Esophagus squamous epithelium (tissue), 5 donors: ENCODE results near the gene C1QL2. TPM values are rescaled to one million over a fixed set of nuclear protein-coding genes. Genes with fewer than 3 reads are reported as not detected.
A peak's percentile ranks its signal among the peaks of the same experiment; 100 is the strongest.

Source experiments
- DNase-seq: peaks from one replicate; lab custom pipeline; 2025; lab: John Stamatoyannopoulos, UW
- H3K27ac ChIP-seq, 4 donors: fragments of 200-600 bp; sonication (generic); one replicate each; pipeline ENCODE4 v1.5.1; 2016 to 2019; ENCODE audit warnings: mild to moderate bottlenecking in 1 of 4
- H3K27me3 ChIP-seq, 4 donors: fragments of 200-600 bp; sonication (generic); 1 replicate in 3 of 4; 2 replicates in 1 of 4; pipeline versions ENCODE4 v1.5.1 to v1.6.0; 2017 to 2021; ENCODE audit warnings: antibody characterized with exemption in 1 of 4
- H3K36me3 ChIP-seq, 3 donors: fragments of 200-600 bp; sonication (generic); one replicate each; pipeline ENCODE4 v1.5.1; 2016 to 2019
- H3K4me1 ChIP-seq, 3 donors: fragments of 200-600 bp; sonication (generic); one replicate each; pipeline ENCODE4 v1.5.1; 2017 to 2019
- H3K4me3 ChIP-seq, 4 donors: fragments of 200-600 bp; sonication (generic); 1 replicate in 3 of 4; 2 replicates in 1 of 4; pipeline ENCODE4 v1.5.1; 2016 to 2019; ENCODE audit warnings: mild to moderate bottlenecking in 2 of 4, moderate library complexity in 1 of 4
- H3K9me3 ChIP-seq, 3 donors: fragments of 200-600 bp; sonication (generic); one replicate each; pipeline ENCODE4 v1.5.1; 2016 to 2019
- CTCF ChIP-seq, 6 experiments: fragments of 450-650 bp in 4 of 6; fragments of 200-600 bp in 2 of 6; sonication (generic) in 2 of 6; IDR thresholded peaks; one replicate each; pipeline ENCODE4 v1.5.1; 2016 to 2019; ENCODE audit warnings: antibody characterized with exemption in 6 of 6, mild to moderate bottlenecking in 4 of 6, moderate library complexity in 4 of 6
- POLR2A ChIP-seq, 4 donors: fragments of 450-650 bp; IDR thresholded peaks; one replicate each; pipeline ENCODE4 v1.6.1; 2017; ENCODE audit warnings: antibody characterized with exemption in 4 of 4, mild to moderate bottlenecking in 4 of 4, moderate library complexity in 3 of 4
- WGBS, 2 donors: methylation state at CpG; one replicate each; pipeline ENCODE4 v1.1.5; 2018; 5-methylcytosine and 5-hydroxymethylcytosine counted together
- intact Hi-C: fragments of 100-400 bp; cut with DNase I; formaldehyde crosslinking; loops from one replicate; pipeline ENCODE4 v1.15.0; 2022
- total RNA-seq, 4 donors: library from RNA; depleted of rRNA; stranded (reverse); fragments of >200 nt; gene quantifications; one replicate each; pipeline ENCODE4 v1.1.0, GENCODE V29; 2016
- donor health status: DM: yes; HTN: yes; CAD: no.

C1QL2 gene
- total RNA-seq, 4 donors from 2014 or later: not detected

- Histone ChIP-seq H3K4me1 (no peaks in the 10 kb centered on the region), H3K4me3 (no peak overlapping the region), H3K36me3 (no peaks in the 10 kb centered on the region), H3K9me3 (no peaks in the 10 kb centered on the region), H3K27me3 (no peaks in the 10 kb centered on the region), H3K27ac (no peak overlapping the region)
- WGBS, 2 donors: 46 to 83% methylated on average over 4 to 8 of the region's 10 CpGs
- TF ChIP-seq CTCF (IDR thresholded peaks at IDR 0.05): no peak
- no peak for TF ChIP-seq POLR2A (IDR thresholded peaks at IDR 0.05)
- intact Hi-C loops: no loop called here
- no peak for DNase-seq
These were observed 17.0 kb upstream of the C1QL2 start for GRCh38 chr2:119175517-119175916.

GRCh38 chr2:119174993-119175347, 16.4 kb upstream of the C1QL2 start:
- TF ChIP-seq CTCF (IDR thresholded peaks at IDR 0.05) (no peak), POLR2A (IDR thresholded peaks at IDR 0.05) (no peak)
- H3K27me3 ChIP-seq: no peaks in the 10 kb centered on the region
- H3K4me1 ChIP-seq: no peaks in the 10 kb centered on the region
- WGBS, 2 donors: 64 to 77% methylated on average over 3 to 5 of the region's 6 CpGs
- no peak overlapping the region for H3K4me3 ChIP-seq
- no peak for DNase-seq
- H3K27ac ChIP-seq: no peak overlapping the region
- H3K9me3 ChIP-seq: no peaks in the 10 kb centered on the region
- H3K36me3 ChIP-seq: no peaks in the 10 kb centered on the region
- intact Hi-C loops: loop anchor here (5.0 kb wide), 1 partner anchor 293 kb away; no protein-coding TSS in a partner anchor

- no peaks in the 10 kb centered on the region for H3K36me3 ChIP-seq
- intact Hi-C loops: loop anchor here (5.0 kb wide), 1 partner anchor 292 kb away; no protein-coding TSS in a partner anchor
- no peak overlapping the region for H3K4me3 ChIP-seq
- no peaks in the 10 kb centered on the region for H3K4me1 ChIP-seq
- peak; percentile 34 to 69 (median 58) for TF ChIP-seq CTCF (IDR thresholded peaks at IDR 0.05)
- TF ChIP-seq POLR2A (IDR thresholded peaks at IDR 0.05): no peak
- DNase-seq: no peak
- H3K9me3 ChIP-seq: no peaks in the 10 kb centered on the region
- 62 to 76% methylated on average over 16 to 17 of the region's 22 CpGs for WGBS, 2 donors
- H3K27me3 ChIP-seq: peaks cover 0 to 2% (median 0%) of the 10 kb centered on the region in 4 donors
- H3K27ac ChIP-seq: no peak overlapping the region
These were observed 15.9 kb upstream of the C1QL2 start for GRCh38 chr2:119174216-119174992.

- TF ChIP-seq CTCF (IDR thresholded peaks at IDR 0.05) (no peak), POLR2A (IDR thresholded peaks at IDR 0.05) (no peak)
- H3K4me3 ChIP-seq: no peak overlapping the region
- no peak for DNase-seq
- intact Hi-C loops: loop anchor here (5.0 kb wide), 1 partner anchor 291 kb away; no protein-coding TSS in a partner anchor
- H3K9me3 ChIP-seq: no peaks in the 10 kb centered on the region
- H3K36me3 ChIP-seq: no peaks in the 10 kb centered on the region
- H3K27ac ChIP-seq: no peak overlapping the region
- no peaks in the 10 kb centered on the region for H3K4me1 ChIP-seq
- WGBS, 2 donors: 91 to 92% methylated on average over 7 to 11 of the region's 14 CpGs
- H3K27me3 ChIP-seq: peaks cover 0 to 10% (median 0%) of the 10 kb centered on the region in 4 donors
These were observed 15.1 kb upstream of the C1QL2 start for GRCh38 chr2:119173556-119174060.

GRCh38 chr2:119170504-119170903, 12.0 kb upstream of the C1QL2 start:
- Histone ChIP-seq H3K27ac (no peak overlapping the region), H3K36me3 (no peaks in the 10 kb centered on the region), H3K4me3 (no peak overlapping the region), H3K4me1 (no peaks in the 10 kb centered on the region), H3K9me3 (no peaks in the 10 kb centered on the region), H3K27me3 (peaks cover 0 to 35% (median 0%) of the 10 kb centered on the region in 4 donors)
- no peak for TF ChIP-seq CTCF (IDR thresholded peaks at IDR 0.05)
- TF ChIP-seq POLR2A (IDR thresholded peaks at IDR 0.05): no peak
- 70 to 74% methylated on average over 3 to 6 of the region's 16 CpGs for WGBS, 2 donors
- intact Hi-C loops: loop anchor here (5.0 kb wide), 1 partner anchor 288 kb away; no protein-coding TSS in a partner anchor
- DNase-seq: no peak
